H1 (cell line): ENCODE data around the gene KIF25.

Source experiments
- ATF2 ChIP-seq: IDR thresholded peaks from 2 replicates; pipeline ENCODE4 v1.6.1; 2012; ENCODE audit warnings: low read length, inconsistent platforms
- ATF3 ChIP-seq: IDR thresholded peaks from 2 replicates; pipeline ENCODE4 v1.6.1; 2011; ENCODE audit warnings: low read depth, mild to moderate bottlenecking, low read length; ENCODE audit not compliant: insufficient read depth
- BACH1 ChIP-seq: IDR thresholded peaks from 2 replicates; pipeline ENCODE4 v1.6.1; 2012; ENCODE audit warnings: low read length, improper control_type of control experiment
- CEBPB ChIP-seq: IDR thresholded peaks from 2 replicates; pipeline ENCODE4 v1.6.1; 2012; ENCODE audit warnings: low read depth, low read length
- CTCF ChIP-seq, 3 experiments: IDR thresholded peaks; 1 replicate in 2 of 3; 2 replicates in 1 of 3; pipeline versions ENCODE4 v1.5.1 to v1.6.1; 2011; ENCODE audit warnings: low read length in 3 of 3, mild to moderate bottlenecking in 3 of 3, inconsistent platforms in 2 of 3, low read depth in 1 of 3, moderate library complexity in 1 of 3; ENCODE audit not compliant: insufficient read depth in 1 of 3; ENCODE audit errors: control extremely low read depth in 1 of 3
- EP300 ChIP-seq, 2 experiments: IDR thresholded peaks; 1 replicate in 1 of 2; 2 replicates in 1 of 2; pipeline ENCODE4 v1.6.1; 2011 to 2012; ENCODE audit warnings: low read depth in 2 of 2, low read length in 2 of 2, mild to moderate bottlenecking in 2 of 2, borderline replicate concordance in 1 of 2, inconsistent platforms in 1 of 2, moderate library complexity in 1 of 2
- MAX ChIP-seq: IDR thresholded peaks from 2 replicates; pipeline ENCODE4 v1.6.1; 2012; ENCODE audit warnings: inconsistent platforms
- POLR2A ChIP-seq, 2 experiments: IDR thresholded peaks; 1 replicate in 1 of 2; 2 replicates in 1 of 2; pipeline ENCODE4 v1.6.1; 2011; ENCODE audit warnings: low read depth in 2 of 2, low read length in 2 of 2, mild to moderate bottlenecking in 2 of 2; ENCODE audit errors: control extremely low read depth in 1 of 2
- POU5F1 ChIP-seq: IDR thresholded peaks from 2 replicates; pipeline ENCODE4 v1.6.1; 2011; ENCODE audit warnings: low read depth, mild to moderate bottlenecking, low read length, moderate library complexity
- RBBP5 ChIP-seq: IDR thresholded peaks from 2 replicates; pipeline ENCODE4 v1.7.1; 2012; ENCODE audit warnings: low read depth, mild to moderate bottlenecking, inconsistent platforms, low read length, moderate library complexity, borderline replicate concordance
- SIRT6 ChIP-seq: IDR thresholded peaks from one replicate; pipeline ENCODE4 v1.7.1; 2012; ENCODE audit warnings: low read length, inconsistent platforms
- SUZ12 ChIP-seq: fragments of 200-600 bp; sonication (generic); IDR thresholded peaks from 2 replicates; pipeline ENCODE4 v1.6.1; 2012; ENCODE audit warnings: mild to moderate bottlenecking, inconsistent platforms, low read length, moderate library complexity, mixed read lengths

- TF ChIP-seq ATF2 (no peak), CTCF (IDR thresholded peaks at IDR 0.05; ENCODE audit: control extremely low read depth in 1 of 3, insufficient read depth in 1 of 3, low read depth in 1 of 3, low read length in 3 of 3) (no peak), RBBP5 (no peak), SUZ12 (no peak), POLR2A (IDR thresholded peaks at IDR 0.05; ENCODE audit: control extremely low read depth in 1 of 2, low read depth in 2 of 2, low read length in 2 of 2) (no peak), SIRT6 (no peak), ATF3 (no peak), CEBPB (no peak), POU5F1 (no peak), MAX (no peak), EP300 (IDR thresholded peaks at IDR 0.05; ENCODE audit: borderline replicate concordance in 1 of 2, low read depth in 2 of 2, low read length in 2 of 2) (no peak), BACH1 (no peak)
Measured at GRCh38 chr6:167977717-167978467, 19.6 kb upstream of the KIF25 start.
